ENCODE results near the gene HNF4A. TPM values are rescaled to one million over a fixed set of nuclear protein-coding genes. Genes with fewer than 3 reads are reported as not detected.

Gene HNF4A
- total RNA-seq, 6 experiments from 2014 or later, result 101 to 255 (median 157) TPM

- DNase-seq (no peak), ATAC-seq (peak in 1 of 4 donors; percentile 24)
- Histone ChIP-seq H3K4me1 (peaks cover 0 to 41% (median 10%) of the 10 kb centered on the region in 4 donors), H3K4me3 (no peak overlapping the region), H3K27me3 (no peaks in the 10 kb centered on the region), H3K36me3 (peaks cover 0 to 96% (median 45%) of the 10 kb centered on the region in 4 donors), H3K27ac (peak overlapping the region in 1 of 3 donors; percentile 28), H3K9me3 (no peaks in the 10 kb centered on the region)
- 65% methylated on average over 3 of the region's 3 CpGs for WGBS (ENCODE audit: insufficient coverage, low coverage, low lambda C conversion rate, missing lambda C conversion rate)
- TF ChIP-seq, protein P1, sequence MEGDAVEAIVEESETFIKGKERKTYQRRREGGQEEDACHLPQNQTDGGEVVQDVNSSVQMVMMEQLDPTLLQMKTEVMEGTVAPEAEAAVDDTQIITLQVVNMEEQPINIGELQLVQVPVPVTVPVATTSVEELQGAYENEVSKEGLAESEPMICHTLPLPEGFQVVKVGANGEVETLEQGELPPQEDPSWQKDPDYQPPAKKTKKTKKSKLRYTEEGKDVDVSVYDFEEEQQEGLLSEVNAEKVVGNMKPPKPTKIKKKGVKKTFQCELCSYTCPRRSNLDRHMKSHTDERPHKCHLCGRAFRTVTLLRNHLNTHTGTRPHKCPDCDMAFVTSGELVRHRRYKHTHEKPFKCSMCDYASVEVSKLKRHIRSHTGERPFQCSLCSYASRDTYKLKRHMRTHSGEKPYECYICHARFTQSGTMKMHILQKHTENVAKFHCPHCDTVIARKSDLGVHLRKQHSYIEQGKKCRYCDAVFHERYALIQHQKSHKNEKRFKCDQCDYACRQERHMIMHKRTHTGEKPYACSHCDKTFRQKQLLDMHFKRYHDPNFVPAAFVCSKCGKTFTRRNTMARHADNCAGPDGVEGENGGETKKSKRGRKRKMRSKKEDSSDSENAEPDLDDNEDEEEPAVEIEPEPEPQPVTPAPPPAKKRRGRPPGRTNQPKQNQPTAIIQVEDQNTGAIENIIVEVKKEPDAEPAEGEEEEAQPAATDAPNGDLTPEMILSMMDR (IDR thresholded peaks at IDR 0.05), result no peak
- no peak for TF ChIP-seq POLR2A (IDR thresholded peaks at IDR 0.05)
- intact Hi-C loops (cut with DNase I), result no loop called here
These were observed 66.6 kb downstream of the HNF4A start for GRCh38 chr20:44422083-44422482.

DNA sequence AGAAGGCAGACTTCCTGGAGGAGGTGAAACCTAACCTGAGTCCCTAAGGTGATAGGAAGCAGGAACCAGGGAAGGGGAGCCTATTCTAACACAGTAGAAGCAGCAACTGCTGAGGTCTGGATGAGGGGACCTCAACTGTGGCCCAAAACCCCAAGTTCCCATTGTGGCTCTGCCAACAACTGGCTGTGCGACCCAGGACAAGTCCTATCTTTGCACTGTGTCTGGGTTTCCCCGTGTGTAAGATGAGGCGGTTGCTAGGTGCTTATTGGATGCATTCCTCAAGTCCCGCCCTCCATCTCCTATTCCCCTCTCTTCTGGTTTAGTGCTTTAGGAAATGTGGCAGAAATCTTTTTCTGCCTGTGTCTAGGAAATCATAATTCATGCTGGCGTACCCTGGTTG lies 68.0 kb downstream of the HNF4A start:
- H3K36me3 ChIP-seq, result peaks cover 0 to 96% (median 45%) of the 10 kb centered on the region in 4 donors
- 60% methylated on average over 1 of the region's 5 CpGs for WGBS (ENCODE audit: insufficient coverage, low coverage, low lambda C conversion rate, missing lambda C conversion rate)
- no peak overlapping the region for H3K27ac ChIP-seq

GRCh38 chr20:44424039-44424495 lies 68.6 kb downstream of the HNF4A start:
- peak overlapping the region in 1 of 3 donors; percentile 4 for H3K27ac ChIP-seq
- peaks cover 0 to 23% (median 10%) of the 10 kb centered on the region in 4 donors for H3K4me1 ChIP-seq
- WGBS (ENCODE audit: insufficient coverage, low coverage, low lambda C conversion rate, missing lambda C conversion rate), result 70% methylated on average over 3 of the region's 14 CpGs
- no peaks in the 10 kb centered on the region for H3K27me3 ChIP-seq
- TF ChIP-seq, protein P1 (IDR thresholded peaks at IDR 0.05), result no peak
- no peak for TF ChIP-seq POLR2A (IDR thresholded peaks at IDR 0.05)
- H3K4me3 ChIP-seq, result no peak overlapping the region
- intact Hi-C loops (cut with DNase I), result no loop called here
- no peaks in the 10 kb centered on the region for H3K9me3 ChIP-seq
- H3K36me3 ChIP-seq, result peaks cover 0 to 97% (median 46%) of the 10 kb centered on the region in 4 donors
- ATAC-seq, result peak in 1 of 4 donors; percentile 2
- no peak for DNase-seq

More for the DNA sequence above, 68.0 kb downstream of the HNF4A start:
- H3K27me3 ChIP-seq, result no peaks in the 10 kb centered on the region
- DNase-seq, result no peak
- intact Hi-C loops (cut with DNase I), result no loop called here
- TF ChIP-seq POLR2A (IDR thresholded peaks at IDR 0.05), result no peak
- TF ChIP-seq, protein P1 (IDR thresholded peaks at IDR 0.05), result no peak
- H3K4me1 ChIP-seq, result peaks cover 0 to 27% (median 10%) of the 10 kb centered on the region in 4 donors
- H3K4me3 ChIP-seq, result no peak overlapping the region
- H3K9me3 ChIP-seq, result no peaks in the 10 kb centered on the region
- no peak for ATAC-seq

DNA sequence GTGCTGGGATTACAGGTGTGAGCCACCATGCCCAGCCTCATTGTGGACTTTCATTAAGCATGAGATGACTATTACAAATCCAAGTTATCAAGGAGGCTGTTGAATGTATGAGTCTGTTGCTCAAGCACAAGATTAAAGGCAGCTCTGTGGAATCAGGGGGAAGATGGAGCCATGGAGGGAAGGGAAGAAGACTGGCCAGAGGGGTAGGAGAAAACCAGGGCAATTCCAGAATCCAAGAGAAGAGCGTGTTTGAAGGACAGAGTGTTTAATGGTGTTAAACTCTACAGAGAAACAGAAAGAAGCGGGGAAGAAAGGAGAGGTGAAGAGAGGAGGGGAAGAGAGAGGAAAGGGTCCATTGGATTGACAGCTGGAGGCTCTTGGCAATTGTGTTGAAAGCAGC lies 70.4 kb downstream of the HNF4A start:
- peaks cover 0 to 27% (median 8%) of the 10 kb centered on the region in 4 donors for H3K4me1 ChIP-seq
- no peak for TF ChIP-seq POLR2A (IDR thresholded peaks at IDR 0.05)
- TF ChIP-seq, protein P1 (IDR thresholded peaks at IDR 0.05), result no peak
- peaks cover 0 to 91% (median 40%) of the 10 kb centered on the region in 4 donors for H3K36me3 ChIP-seq
- DNase-seq (no peak), ATAC-seq (no peak)
- WGBS (ENCODE audit: insufficient coverage, low coverage, low lambda C conversion rate, missing lambda C conversion rate), result 78% methylated on average over 2 of the region's 2 CpGs
- intact Hi-C loops (cut with DNase I), result no loop called here
- no peaks in the 10 kb centered on the region for H3K27me3 ChIP-seq
- no peak overlapping the region for H3K4me3 ChIP-seq
- H3K9me3 ChIP-seq, result no peaks in the 10 kb centered on the region
- H3K27ac ChIP-seq, result no peak overlapping the region
